A549 treated with AZD9567 at 1 μM for 4 hours (cell line): ENCODE measurements around the gene TAC4. TPM values are rescaled to one million over a fixed set of nuclear protein-coding genes. Genes with fewer than 3 reads are reported as not detected.

Experiments
- total RNA-seq: library from RNA; stranded (reverse); fragments of 200-300 nt; extraction: Qiagen RNA extraction; gene quantifications from 5 replicates; pipeline ENCODE4 v1.2.3, GENCODE V29; 2022; ENCODE audit not compliant: insufficient read depth

TAC4 gene
- not detected in 5 replicates for total RNA-seq

GRCh38 chr17:49848019-49848473, at the start of gene TAC4:
Gene TAC4 (minus strand): TSS chr17:49848069. CDS start chr17:49848017, 52 bp downstream.

GRCh38 chr17:49788478-49789242, 59.2 kb downstream of the TAC4 start, which contains the start of gene KAT7:
Gene KAT7 (plus strand): TSS chr17:49788681. CDS start chr17:49788835, 154 bp downstream.

Other genes starting within 250 kb of the TAC4 start
- 34.7 to 37.0 TPM (median 35.6 TPM) in 5 replicates for gene SPOP, start 170.0 kb downstream of the TAC4 start, total RNA-seq
- gene SLC35B1, start 140.1 kb downstream of the TAC4 start, total RNA-seq: 55.2 to 95.3 TPM (median 89.3 TPM) in 5 replicates
- 1.1 to 1.5 TPM (median 1.2 TPM) in 4 of 5 replicates, not detected in the other for gene FAM117A, start 83.9 kb downstream of the TAC4 start, total RNA-seq
- gene KAT7, start 59.4 kb downstream of the TAC4 start, total RNA-seq: 27.9 to 31.7 TPM (median 29.4 TPM) in 5 replicates
- 2.1 to 2.5 TPM (median 2.4 TPM) in 5 replicates for gene DLX4, start 121.1 kb upstream of the TAC4 start, total RNA-seq
- 0.07 to 0.16 TPM (median 0.14 TPM) in 4 of 5 replicates, not detected in the other for gene DLX3, start 147.2 kb upstream of the TAC4 start, total RNA-seq
- gene ITGA3, start 208.0 kb upstream of the TAC4 start, total RNA-seq: 415 to 438 TPM (median 434 TPM) in 5 replicates
- gene PDK2, start 247.3 kb upstream of the TAC4 start, total RNA-seq: 13.1 to 18.2 TPM (median 16.0 TPM) in 5 replicates